DMS153 (cell line): Measurements from ENCODE around the gene TRAPPC12.
A peak's percentile ranks its signal among the peaks of the same experiment; 100 is the strongest.
"Not testable (repeated sequence)": the region's sequence is repeated elsewhere in the genome, so short reads cannot be mapped to it uniquely, and the experiment has no call there.

Experiments
- DNase-seq: peaks from one replicate; lab custom pipeline; 2025; lab: John Stamatoyannopoulos, UW

Gene TRAPPC12

DNA sequence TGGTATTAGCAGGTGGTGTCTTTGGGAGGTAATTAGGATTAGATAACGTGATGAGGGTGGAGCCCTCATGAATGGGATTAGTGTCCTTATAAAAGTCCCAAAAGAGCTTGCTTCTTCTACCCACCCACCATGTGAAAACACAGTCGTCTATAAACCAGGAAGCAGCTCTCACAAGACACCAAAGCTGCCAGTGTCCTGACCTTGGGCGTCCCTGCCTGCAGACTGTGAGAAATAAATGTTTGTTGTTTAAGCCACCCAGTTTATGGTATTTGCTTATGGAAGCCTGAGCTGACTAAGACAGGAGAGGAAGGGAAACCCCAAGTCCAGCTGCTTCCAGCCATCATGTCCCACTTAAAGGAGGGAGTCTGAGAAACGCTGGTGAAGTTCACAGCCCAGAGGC lies 126.3 kb downstream of the TRAPPC12 start:
- peak; percentile 46 for DNase-seq

DNA sequence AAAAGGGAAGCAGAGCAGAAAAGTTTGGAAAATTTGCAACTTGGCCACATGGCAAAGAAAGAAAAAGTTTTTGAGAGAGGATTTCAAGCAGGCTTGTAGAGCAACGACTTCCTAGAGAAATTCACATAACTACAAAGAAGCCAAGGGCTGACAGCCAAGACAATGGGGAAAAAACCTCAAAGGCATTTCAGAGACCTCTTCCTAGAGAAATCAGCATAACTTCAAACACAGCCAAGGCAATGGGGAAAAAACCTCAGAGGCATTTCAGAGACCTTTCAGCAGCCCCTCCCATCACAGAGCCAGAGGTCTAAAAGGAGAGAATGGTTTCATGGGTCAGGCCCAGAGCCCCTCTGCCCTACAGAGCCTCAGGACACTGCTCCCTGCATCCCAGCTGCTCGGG lies 132.6 kb downstream of the TRAPPC12 start:
- no peak for DNase-seq

DNA sequence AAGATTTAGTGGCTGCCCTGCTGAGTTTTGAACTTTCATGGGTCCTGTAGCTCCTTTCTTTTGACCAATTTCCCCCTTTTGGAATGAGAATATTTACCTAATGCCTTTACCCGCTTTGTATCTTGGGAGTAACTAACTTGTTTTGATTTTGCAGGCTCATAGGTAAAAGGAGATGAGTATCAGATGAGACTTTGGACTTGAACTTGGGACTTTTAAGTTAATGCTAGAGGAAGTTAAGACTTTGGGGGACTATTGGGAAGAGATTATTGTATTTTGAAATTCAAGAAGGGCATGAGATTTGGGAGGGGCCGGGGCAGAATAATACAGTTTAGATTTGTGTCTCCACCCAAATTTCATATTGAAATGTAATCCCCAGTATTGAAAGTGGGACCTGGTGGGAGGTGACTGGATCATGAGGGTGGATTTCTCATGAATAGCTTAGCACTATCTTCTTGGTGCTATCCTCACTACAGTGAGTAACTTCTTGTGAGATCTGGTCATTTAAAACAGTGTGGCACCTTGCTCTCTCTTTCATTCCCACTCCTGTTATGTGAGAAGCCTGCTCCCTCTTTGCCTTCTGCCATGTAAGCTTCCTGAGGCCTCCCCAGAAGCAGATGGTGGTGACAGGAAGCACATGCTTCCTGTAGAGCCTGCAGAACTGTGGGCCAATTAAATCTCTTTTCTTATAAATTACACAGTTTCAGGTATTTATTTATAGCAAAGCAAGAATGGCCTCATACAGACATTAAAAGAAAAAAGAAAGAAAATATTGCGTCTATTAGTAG lies 133.7 kb downstream of the TRAPPC12 start:
- no peak for DNase-seq

DNA sequence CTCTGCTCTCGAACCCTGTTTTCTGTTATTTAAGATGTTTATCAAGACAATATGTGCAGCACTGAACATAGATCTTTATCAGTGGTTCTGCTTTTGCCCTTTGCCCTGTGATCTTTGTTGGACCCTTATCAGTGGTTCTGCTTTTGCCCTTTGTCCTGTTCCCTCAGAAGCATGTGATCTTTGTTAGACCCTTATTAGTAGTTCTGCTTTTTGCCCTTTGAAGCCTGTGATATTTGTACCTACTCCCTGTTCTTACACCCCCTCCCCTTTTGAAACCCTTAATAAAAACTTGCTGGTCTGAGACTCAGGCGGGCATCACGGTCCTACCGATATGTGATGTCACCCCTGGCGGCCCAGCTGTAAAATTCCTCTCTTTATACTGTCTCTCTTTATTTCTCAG lies 135.9 kb downstream of the TRAPPC12 start:
- not testable (repeated sequence) for DNase-seq

DNA sequence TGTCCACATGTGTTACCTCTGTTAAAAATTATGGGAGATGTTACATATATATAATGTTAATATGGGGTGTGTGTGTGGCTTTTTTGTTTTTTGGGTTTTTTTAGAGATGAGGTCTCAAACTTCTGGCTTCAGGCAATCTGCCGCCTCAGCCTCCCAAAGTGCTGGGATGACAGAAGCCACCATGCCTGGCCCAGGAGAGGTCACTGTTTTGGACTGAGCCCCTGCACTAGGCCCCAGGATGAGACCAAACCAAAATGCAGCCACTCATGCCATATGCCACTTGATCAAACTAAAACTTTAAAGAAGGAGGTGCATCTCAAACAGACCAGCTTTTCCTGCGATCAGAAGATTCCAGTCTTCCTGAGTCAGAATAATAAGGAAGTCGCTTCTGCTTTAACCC lies 137.3 kb downstream of the TRAPPC12 start:
- DNase-seq: no peak

DNA sequence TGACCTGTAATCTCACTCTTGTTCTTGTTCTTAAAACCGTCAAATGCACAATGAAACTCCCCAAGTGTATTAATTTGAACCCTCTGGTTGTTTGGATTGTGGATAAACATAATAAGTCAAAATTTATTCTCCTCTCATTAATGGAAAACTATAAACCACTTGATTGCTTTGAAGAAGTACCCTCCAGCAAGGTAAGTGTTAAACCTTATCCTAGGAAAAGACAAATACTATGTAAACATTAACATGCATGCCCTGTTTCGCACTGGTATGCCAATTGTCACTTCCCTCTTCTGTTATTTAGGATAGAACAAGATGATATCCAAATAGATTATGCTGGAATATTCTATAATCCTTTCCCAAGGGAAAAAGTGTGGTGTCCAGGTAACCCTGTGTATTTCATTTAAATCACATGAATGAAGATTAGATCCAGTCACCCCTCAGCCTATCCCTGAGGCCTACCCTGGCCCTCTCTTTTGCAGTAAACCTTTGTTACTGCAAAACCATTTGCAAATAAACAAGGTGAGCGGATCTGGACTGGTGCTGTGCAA lies 138.5 kb downstream of the TRAPPC12 start:
- DNase-seq: peak; percentile 17

DNA sequence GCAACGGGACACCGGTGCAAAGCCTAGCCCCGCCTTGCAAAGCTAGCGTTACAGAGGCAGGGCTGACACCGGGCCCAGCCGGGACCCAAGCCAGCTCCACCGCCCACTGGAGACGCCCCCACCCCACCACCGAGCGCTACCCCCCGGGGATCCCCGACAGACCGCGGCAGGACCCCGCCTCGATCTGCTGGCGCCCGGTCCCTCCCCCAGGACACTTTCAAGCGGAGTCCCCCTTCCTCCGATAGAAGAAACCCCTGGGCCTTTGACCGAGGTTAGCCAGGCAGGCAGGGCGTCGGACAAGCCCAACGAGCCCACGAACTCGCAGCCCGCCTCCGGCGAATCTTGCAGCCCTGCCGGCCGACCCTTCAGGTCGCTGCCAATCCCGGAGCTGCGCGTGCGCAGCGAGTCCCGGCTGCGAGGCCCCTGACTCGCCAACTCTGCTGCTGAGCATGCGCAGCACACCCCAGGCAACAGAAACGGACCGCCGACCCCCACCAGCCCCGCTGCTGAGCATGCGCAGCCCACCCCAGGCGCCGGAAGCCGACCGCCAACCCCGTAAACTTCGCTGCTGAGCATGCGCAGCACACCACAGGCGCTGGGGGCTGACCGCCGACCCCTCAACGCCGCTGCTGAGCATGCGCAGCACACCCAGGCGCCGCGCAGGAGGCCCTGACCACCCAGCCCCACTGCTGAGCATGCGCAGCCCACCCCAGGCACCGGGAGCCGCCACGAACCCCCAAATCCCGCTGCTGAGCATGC lies 139.2 kb downstream of the TRAPPC12 start:
- DNase-seq: peak; percentile 94

DNA sequence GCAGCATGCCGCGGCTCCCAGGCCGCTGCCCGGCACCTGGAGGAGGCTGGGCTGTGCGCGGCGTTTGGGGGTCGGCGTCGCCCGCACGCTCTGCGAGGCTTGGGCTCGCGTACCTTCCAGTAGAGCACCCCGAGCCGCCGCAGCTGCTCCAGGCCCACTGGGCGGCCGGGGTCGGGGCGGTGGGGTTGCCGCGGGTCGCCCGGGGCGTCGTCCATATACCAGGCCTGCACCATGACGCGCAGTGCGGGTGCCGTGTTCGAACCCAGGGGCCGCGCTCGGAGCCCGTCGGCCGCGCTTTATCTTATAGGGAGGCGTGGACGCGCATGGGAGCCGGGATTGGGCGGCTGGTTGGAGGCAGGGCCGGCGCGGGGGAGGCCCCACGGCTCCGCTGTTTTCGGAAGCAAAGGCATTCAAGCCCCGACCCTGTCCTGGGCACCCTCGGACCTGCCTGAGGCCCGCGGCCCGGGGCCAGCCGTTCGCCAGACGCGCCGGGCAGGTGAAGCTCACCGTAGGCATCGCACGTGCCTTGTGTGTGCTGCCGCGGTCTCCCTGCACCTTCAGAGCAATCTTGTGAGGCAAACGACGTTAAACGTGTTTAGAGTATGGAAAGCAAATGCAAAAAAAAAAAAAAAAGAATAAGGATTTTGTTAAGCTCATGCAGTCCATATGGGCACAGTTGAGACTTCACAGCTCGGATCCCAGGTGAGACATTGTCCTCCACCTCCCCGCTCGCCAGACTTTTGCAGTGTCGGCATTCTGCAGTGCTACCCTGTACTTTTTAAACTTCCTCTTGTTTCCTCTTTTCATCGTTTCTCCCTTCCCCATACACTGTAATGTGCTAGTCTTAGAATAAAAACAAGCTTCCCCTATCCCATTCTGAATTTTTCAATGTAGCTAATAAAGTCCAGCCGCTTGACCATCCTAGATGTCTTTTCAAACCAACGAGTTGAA lies 140.0 kb downstream of the TRAPPC12 start, which contains the start of gene ADI1:
Gene ADI1 (minus strand): TSS at position 277 of the 951 bp plus-strand sequence. CDS start 44 bp downstream, at position 233.
- peak; percentile 56 for DNase-seq

DNA sequence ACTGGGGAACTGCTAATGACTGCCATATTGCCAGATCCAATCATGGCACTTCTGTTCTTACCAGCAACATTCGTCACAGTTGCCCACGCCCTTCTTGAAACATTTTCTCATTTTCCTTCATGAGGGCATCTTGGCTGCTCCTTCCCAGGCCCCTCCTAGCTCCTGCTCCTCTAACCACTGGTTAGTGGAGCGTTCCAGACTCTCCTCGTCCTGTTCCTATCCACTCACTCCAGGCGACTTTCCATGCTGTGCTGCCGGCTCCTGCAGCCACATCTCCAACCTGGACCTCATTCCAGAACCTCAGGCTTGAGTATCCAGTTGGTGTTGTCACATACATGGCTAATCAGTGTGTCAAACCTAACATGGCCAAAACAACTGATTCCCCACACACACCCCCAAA lies 141.1 kb downstream of the TRAPPC12 start:
- DNase-seq: no peak

DNA sequence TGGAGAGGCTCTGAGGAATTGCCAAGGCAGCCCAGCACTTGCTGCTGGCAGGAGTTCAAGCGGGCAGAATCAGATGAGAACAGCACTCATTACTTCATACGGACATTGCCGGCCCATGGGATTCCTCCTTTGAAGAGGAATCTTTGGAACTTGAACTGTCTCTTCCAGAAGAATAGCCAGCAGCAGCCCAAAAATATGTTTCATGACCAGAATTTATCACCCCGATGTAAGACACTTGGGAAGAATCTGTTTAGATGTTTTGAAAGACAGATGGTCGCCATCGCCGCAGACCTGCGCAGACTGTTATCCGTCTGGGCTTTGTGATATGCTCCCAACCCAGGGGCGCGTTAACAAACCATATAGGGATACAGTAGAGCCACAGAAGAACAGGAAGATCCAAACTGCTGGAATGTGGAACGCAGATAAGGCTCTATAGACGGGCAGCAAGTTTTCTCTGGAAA lies 143.5 kb downstream of the TRAPPC12 start:
- no peak for DNase-seq

DNA sequence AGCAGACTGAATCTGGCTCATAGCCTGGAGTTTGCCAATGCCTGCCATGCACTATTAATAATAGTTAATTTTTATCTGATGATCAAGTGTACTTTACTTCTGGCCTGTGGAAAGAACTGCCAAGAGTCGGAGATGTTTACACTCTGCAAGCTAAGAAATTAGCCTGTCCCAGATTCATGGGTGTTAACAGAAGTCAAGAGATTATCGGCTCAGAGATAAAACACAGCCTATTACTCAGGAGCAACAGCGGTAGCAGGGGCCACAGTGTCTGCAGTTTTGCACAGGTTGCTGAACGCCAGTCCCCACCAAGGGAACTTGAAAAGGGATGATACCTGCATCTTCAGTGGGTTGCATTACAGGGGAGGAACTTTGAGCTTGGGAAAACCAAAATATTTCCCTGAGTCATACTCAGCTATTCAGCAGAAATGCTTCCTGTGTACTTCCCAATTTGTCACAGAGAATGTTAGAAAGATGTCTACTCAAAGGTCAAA lies 144.1 kb downstream of the TRAPPC12 start:
- no peak for DNase-seq

DNA sequence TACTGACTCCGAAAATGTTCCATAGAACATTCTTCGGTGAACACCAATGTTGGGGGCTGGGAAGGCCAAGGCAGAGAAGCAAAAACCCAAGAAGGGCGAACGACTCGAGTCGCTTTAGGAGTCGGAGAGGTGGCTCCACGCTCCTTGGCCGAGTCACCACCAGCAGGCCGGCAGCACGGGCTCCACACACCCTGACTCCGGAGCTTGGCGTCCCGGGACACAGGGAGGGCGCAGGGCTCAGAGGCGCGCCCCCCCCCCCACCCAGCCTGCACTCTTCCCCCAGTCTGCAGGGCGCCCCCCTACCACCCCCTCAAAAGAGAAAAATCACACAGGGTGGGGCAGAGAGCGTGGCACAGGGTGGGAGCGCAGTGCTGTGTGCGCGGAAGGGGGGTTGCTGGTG lies 147.4 kb downstream of the TRAPPC12 start:
- DNase-seq: no peak

DNA sequence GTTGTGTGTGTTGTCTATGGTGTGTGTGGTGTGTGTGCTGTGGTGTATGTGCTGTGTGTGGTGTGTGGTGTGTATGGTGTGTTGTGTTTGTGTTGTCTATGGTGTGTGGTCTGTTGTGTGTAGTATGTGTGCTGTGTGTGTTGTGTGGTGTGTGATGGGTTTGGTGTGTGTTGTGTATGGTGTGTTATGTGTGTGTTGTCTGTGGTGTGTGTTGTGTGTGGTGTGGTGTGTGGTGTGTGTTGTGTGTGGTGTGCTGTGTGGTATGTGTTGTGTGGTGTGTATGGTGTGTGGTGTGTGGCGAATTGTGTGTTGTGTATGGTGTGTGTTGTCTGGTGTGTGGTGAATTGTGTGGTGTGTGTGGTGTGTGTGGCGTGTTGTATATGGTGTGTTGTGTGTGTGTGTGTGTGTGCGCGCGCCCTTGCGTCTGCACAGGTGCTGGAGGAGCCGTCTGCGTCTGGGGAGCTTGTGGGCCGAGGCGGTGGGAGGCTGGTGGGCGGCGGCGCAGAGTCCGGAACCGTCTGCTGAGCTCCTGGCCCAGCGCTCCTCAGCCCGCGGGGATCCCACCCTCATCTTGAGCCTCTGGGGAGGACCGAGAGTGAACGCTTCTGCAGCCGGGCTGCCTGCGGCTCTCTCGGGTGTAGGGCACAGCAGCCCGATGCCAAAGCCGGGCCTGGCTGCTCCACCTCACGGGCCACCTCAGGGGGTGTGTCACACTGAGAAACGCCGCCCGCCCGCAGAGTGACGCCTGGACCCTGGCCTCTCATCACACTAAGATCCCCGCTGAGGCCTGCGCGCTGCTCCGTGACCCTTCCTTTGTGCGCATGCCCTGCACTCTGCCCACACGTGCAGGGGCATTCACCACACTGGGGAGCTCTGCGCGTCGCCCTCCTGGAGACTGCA lies 148.6 kb downstream of the TRAPPC12 start:
- DNase-seq: no peak
